Fibroblast of lung (primary cell): ENCODE results near the gene HHLA2.

ENCODE experiments used
- EZH2 ChIP-seq: IDR thresholded peaks from 2 replicates; pipeline ENCODE4 v1.5.1; 2012; ENCODE audit warnings: low read length, control low read depth, mild to moderate bottlenecking; ENCODE audit errors: missing control alignments
- TF ChIP-seq, protein P1 (sequence below), 2 donors: IDR thresholded peaks in 1 of 2; conservative IDR thresholded peaks in 1 of 2; 1 replicate in 1 of 2; 2 replicates in 1 of 2; pipeline ENCODE4 v1.5.1; 2011 to 2012; ENCODE audit warnings: low read length in 2 of 2, control low read depth in 1 of 2, inconsistent platforms in 1 of 2, low read depth in 1 of 2, mild to moderate bottlenecking in 1 of 2

DNA sequence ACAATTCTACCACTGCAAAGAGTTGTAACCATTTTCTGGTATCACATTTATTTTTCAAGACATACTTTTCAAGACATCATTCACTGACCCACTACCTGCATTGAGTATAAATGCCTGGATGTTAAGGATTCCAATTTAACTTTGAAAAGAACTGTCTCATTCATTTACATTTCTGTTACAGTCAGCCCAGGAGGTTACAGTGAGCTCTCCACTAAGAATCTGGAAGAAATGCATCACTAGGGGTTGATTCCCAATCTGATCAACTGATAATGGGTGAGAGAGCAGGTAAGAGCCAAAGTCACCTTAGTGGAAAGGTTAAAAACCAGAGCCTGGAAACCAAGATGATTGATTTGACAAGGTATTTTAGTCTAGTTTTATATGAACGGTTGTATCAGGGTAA, 81.0 kb downstream of the HHLA2 start:
- TF ChIP-seq, protein P1, sequence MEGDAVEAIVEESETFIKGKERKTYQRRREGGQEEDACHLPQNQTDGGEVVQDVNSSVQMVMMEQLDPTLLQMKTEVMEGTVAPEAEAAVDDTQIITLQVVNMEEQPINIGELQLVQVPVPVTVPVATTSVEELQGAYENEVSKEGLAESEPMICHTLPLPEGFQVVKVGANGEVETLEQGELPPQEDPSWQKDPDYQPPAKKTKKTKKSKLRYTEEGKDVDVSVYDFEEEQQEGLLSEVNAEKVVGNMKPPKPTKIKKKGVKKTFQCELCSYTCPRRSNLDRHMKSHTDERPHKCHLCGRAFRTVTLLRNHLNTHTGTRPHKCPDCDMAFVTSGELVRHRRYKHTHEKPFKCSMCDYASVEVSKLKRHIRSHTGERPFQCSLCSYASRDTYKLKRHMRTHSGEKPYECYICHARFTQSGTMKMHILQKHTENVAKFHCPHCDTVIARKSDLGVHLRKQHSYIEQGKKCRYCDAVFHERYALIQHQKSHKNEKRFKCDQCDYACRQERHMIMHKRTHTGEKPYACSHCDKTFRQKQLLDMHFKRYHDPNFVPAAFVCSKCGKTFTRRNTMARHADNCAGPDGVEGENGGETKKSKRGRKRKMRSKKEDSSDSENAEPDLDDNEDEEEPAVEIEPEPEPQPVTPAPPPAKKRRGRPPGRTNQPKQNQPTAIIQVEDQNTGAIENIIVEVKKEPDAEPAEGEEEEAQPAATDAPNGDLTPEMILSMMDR (conservative IDR thresholded peaks at IDR 0.05 in 1 of 2, IDR thresholded peaks at IDR 0.05 in 1 of 2; ENCODE audit: low read depth in 1 of 2, low read length in 2 of 2): no peak
- no peak for TF ChIP-seq EZH2
